CD4-positive, alpha-beta T cell treated with Interleukin-4 for 1 hour (primary cell): Measurements from ENCODE around the gene ADK.
A peak's percentile ranks its signal among the peaks of the same experiment; 100 is the strongest.

Experiments
- DNase-seq, 2 donors: peaks; one replicate each; pipeline ENCODE4 v3.0.0-alpha.2; 2020 to 2022

ADK gene

GRCh38 chr10:74683621-74684364 is 532.8 kb downstream of the ADK start:
- no peak for DNase-seq

- DNase-seq = no peak
These were observed 533.4 kb downstream of the ADK start for GRCh38 chr10:74684462-74684861.

- no peak for DNase-seq
These were observed 534.5 kb downstream of the ADK start for GRCh38 chr10:74685564-74685963.

- no peak for DNase-seq
These were observed 539.4 kb downstream of the ADK start for GRCh38 chr10:74690393-74690792.

- no peak for DNase-seq
These were observed 540.1 kb downstream of the ADK start for GRCh38 chr10:74691164-74691563.

- DNase-seq = no peak
These were observed 553.8 kb downstream of the ADK start for GRCh38 chr10:74704629-74705357.

GRCh38 chr10:74705358-74705980 is 554.4 kb downstream of the ADK start:
- DNase-seq = no peak

- DNase-seq = no peak
These were observed 555.9 kb downstream of the ADK start for GRCh38 chr10:74706966-74707365.

GRCh38 chr10:74708246-74708645 is 557.2 kb downstream of the ADK start:
- no peak for DNase-seq

- DNase-seq = no peak
These were observed 567.2 kb downstream of the ADK start for GRCh38 chr10:74718208-74718607.

GRCh38 chr10:74728225-74728624 is 577.2 kb downstream of the ADK start:
- no peak for DNase-seq

GRCh38 chr10:74730246-74730645 is 579.2 kb downstream of the ADK start:
- DNase-seq = no peak

- DNase-seq = no peak
These were observed 582.6 kb downstream of the ADK start for GRCh38 chr10:74733612-74734011.

GRCh38 chr10:74736029-74736428 is 585.0 kb downstream of the ADK start:
- DNase-seq = no peak

GRCh38 chr10:74738052-74738451 is 587.0 kb downstream of the ADK start:
- DNase-seq = peak in 1 of 2 donors; percentile 9

GRCh38 chr10:74738542-74738941 is 587.5 kb downstream of the ADK start:
- no peak for DNase-seq

GRCh38 chr10:74738985-74739567 is 588.1 kb downstream of the ADK start:
- DNase-seq = peak; percentile 44 to 46

GRCh38 chr10:74743401-74743800 is 592.4 kb downstream of the ADK start:
- DNase-seq = no peak

GRCh38 chr10:74745449-74745848 is 594.4 kb downstream of the ADK start:
- no peak for DNase-seq

GRCh38 chr10:74746813-74747212 is 595.8 kb downstream of the ADK start:
- no peak for DNase-seq

- no peak for DNase-seq
These were observed 597.5 kb downstream of the ADK start for GRCh38 chr10:74748468-74749031.

- peak in 1 of 2 donors; percentile 10 for DNase-seq
These were observed 599.8 kb downstream of the ADK start for GRCh38 chr10:74750848-74751274.

- DNase-seq = no peak
These were observed 601.5 kb downstream of the ADK start for GRCh38 chr10:74752371-74753040.
